Measurements from ENCODE around the gene MAD1L1. TPM values are rescaled to one million over a fixed set of nuclear protein-coding genes. Genes with fewer than 3 reads are reported as not detected.

MAD1L1 gene
- total and polyA plus RNA-seq, 4 donors = 43.0 to 54.9 (median 49.9) TPM

DNA sequence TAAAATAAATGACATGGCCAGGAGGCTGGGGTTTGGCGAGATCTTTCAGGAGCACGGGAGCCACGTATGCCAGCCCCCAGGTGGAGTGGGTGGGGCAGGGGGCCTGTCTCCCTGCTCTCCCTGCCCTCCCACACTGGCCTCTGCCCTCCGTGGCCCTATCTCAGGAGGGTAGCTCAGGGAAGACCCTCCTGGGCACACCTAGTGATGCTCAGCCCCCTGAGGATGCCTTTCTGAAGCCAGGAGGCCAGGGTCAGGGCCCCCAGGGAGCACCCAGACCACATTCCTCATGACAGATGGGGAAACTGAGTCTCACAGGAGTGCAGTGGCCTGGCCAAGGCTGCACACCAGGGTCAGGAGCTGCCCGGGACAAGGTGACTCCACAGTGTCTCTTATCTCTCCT, 339.3 kb downstream of the MAD1L1 start:
- Histone ChIP-seq H3K4me1 (ENCODE audit: control insufficient read depth in 5 of 5, insufficient read depth in 5 of 5, low read length in 5 of 5) (peaks cover 0 to 10% (median under 1%) of the 10 kb centered on the region in 5 donors), H3K36me3 (ENCODE audit: control insufficient read depth in 4 of 4, insufficient read depth in 4 of 4, low read length in 4 of 4) (peaks cover 0 to 26% (median 4%) of the 10 kb centered on the region in 4 donors), H3K27me3 (ENCODE audit: control insufficient read depth in 3 of 3, insufficient read depth in 3 of 3, low read length in 2 of 3) (no peaks in the 10 kb centered on the region), H3K4me3 (no peak overlapping the region), H3K27ac (ENCODE audit: low read depth in 1 of 2, low read length in 1 of 2) (no peak overlapping the region), H3K9me3 (ENCODE audit: control insufficient read depth in 4 of 4, insufficient read depth in 3 of 4, low read length in 3 of 4) (peaks cover 0 to 3% (median 0%) of the 10 kb centered on the region in 4 donors), H3K9ac (ENCODE audit: insufficient read depth in 1 of 2, low read length in 2 of 2) (no peak overlapping the region)
- TF ChIP-seq, protein P1, sequence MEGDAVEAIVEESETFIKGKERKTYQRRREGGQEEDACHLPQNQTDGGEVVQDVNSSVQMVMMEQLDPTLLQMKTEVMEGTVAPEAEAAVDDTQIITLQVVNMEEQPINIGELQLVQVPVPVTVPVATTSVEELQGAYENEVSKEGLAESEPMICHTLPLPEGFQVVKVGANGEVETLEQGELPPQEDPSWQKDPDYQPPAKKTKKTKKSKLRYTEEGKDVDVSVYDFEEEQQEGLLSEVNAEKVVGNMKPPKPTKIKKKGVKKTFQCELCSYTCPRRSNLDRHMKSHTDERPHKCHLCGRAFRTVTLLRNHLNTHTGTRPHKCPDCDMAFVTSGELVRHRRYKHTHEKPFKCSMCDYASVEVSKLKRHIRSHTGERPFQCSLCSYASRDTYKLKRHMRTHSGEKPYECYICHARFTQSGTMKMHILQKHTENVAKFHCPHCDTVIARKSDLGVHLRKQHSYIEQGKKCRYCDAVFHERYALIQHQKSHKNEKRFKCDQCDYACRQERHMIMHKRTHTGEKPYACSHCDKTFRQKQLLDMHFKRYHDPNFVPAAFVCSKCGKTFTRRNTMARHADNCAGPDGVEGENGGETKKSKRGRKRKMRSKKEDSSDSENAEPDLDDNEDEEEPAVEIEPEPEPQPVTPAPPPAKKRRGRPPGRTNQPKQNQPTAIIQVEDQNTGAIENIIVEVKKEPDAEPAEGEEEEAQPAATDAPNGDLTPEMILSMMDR (IDR thresholded peaks at IDR 0.05; ENCODE audit: control extremely low read depth, extremely low read depth) = no peak
- DNase-seq (no peak), ATAC-seq (ENCODE audit: insufficient read depth, low FRiP score) (no peak)
- 92 to 94% methylated on average over 5 of the region's 5 CpGs for WGBS, 2 donors

DNA sequence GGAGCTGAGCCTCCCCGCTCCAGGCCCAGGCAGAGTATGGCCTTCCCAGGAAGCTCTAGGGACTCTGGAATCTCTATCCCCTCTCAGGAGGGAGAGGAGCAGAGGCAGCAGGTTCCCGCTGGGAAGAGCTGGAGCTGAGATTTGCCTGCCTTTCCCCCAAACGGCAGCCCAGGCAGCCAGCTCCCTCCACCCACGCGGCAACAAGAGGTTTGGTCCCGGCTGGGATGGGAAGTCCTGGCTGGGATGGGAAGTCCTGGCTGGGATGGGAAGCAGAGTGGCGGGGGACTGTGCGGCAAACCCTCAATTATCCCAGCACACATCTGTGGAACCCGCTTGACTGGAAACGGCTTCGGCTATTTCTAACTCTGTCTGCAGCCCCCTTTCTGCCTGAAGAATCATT, 339.7 kb downstream of the MAD1L1 start:
- H3K36me3 ChIP-seq (ENCODE audit: control insufficient read depth in 4 of 4, insufficient read depth in 4 of 4, low read length in 4 of 4) = peaks cover 0 to 28% (median 8%) of the 10 kb centered on the region in 4 donors
- no peak for DNase-seq
- 91% methylated on average over 11 of the region's 11 CpGs for WGBS, 2 donors

DNA sequence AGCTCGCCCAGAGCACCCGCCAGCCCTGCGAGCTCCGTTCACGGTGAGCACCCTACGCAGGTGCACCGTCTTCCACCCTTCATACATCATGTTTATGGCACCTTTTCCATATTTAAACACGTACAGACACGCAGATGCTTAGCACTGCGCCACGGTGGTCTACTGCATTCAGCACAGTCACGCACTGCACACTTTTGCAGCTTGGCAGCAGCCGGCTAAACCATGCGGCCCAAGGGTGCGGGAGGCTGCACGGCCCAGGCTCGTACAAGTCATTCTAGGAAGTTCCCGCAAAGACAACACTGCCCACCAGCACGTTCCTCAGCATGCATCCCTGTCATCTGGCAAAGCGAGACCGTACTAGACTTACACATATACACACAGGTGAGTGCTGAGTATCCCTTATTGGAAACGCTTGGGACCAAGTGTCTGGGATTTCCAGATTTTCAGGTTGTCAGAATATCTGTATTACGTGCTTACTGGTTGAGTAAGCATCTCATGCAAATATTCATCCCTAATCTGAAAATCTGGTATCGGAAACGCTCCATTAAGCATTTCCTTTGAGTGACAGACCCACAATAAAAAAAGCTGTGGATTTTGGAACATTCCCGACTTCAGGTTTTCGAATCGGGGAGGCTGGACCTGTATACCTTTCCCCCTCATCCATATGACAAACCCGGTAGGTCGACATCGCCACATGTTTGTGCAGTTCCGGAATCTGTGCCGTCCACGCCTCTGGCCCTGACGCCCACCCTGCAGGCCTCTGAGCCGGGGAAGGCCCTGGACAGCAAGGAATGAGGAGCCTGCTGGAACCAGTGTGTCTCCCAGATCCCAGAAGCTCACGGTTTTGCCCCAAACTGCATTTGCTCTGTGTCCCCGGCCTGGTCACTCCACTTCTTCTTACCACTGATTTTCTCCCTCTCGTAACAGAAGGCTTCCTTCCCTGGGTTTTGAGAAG, 340.5 kb downstream of the MAD1L1 start:
- peaks cover 0 to 28% (median 11%) of the 10 kb centered on the region in 4 donors for H3K36me3 ChIP-seq (ENCODE audit: control insufficient read depth in 4 of 4, insufficient read depth in 4 of 4, low read length in 4 of 4)

More for the DNA sequence above, 339.7 kb downstream of the MAD1L1 start:
- Histone ChIP-seq H3K9me3 (ENCODE audit: control insufficient read depth in 4 of 4, insufficient read depth in 3 of 4, low read length in 3 of 4) (peaks cover 0 to 6% (median 0%) of the 10 kb centered on the region in 4 donors), H3K27ac (ENCODE audit: low read depth in 1 of 2, low read length in 1 of 2) (no peak overlapping the region), H3K4me1 (ENCODE audit: control insufficient read depth in 5 of 5, insufficient read depth in 5 of 5, low read length in 5 of 5) (peaks cover 0 to 10% (median 0%) of the 10 kb centered on the region in 5 donors), H3K27me3 (ENCODE audit: control insufficient read depth in 3 of 3, insufficient read depth in 3 of 3, low read length in 2 of 3) (no peaks in the 10 kb centered on the region), H3K4me3 (no peak overlapping the region), H3K9ac (ENCODE audit: insufficient read depth in 1 of 2, low read length in 2 of 2) (no peak overlapping the region)
- no peak for ATAC-seq (ENCODE audit: insufficient read depth, low FRiP score)
- TF ChIP-seq, protein P1 (IDR thresholded peaks at IDR 0.05; ENCODE audit: control extremely low read depth, extremely low read depth) = no peak

More for the DNA sequence above, 340.5 kb downstream of the MAD1L1 start:
- Histone ChIP-seq H3K9me3 (ENCODE audit: control insufficient read depth in 4 of 4, insufficient read depth in 3 of 4, low read length in 3 of 4) (peaks cover 0 to 6% (median 0%) of the 10 kb centered on the region in 4 donors), H3K27me3 (ENCODE audit: control insufficient read depth in 3 of 3, insufficient read depth in 3 of 3, low read length in 2 of 3) (no peaks in the 10 kb centered on the region), H3K27ac (ENCODE audit: low read depth in 1 of 2, low read length in 1 of 2) (no peak overlapping the region), H3K4me3 (no peak overlapping the region), H3K9ac (ENCODE audit: insufficient read depth in 1 of 2, low read length in 2 of 2) (no peak overlapping the region), H3K4me1 (ENCODE audit: control insufficient read depth in 5 of 5, insufficient read depth in 5 of 5, low read length in 5 of 5) (peaks cover 0 to 9% (median 0%) of the 10 kb centered on the region in 5 donors)
- WGBS, 2 donors = 95% methylated on average over 39 of the region's 39 CpGs
- DNase-seq (no peak), ATAC-seq (ENCODE audit: insufficient read depth, low FRiP score) (no peak)
- TF ChIP-seq, protein P1 (IDR thresholded peaks at IDR 0.05; ENCODE audit: control extremely low read depth, extremely low read depth) = no peak
